HepG2 (cell line): ENCODE measurements around the gene BIRC7. TPM values are rescaled to one million over a fixed set of nuclear protein-coding genes. Genes with fewer than 3 reads are reported as not detected.

Experiments used
- ATAC-seq: fragments of 200-7000 bp; cut with Tn5 transposase; 3 replicates; pipeline ENCODE4 v1.9.1; 2020; ENCODE audit warnings: mild to moderate bottlenecking, moderate library complexity
- BruUV-seq: library from RNA; stranded (reverse); fragments of 400-500 nt; replicated peaks from 2 replicates; lab custom pipeline; 2021; lab: Mats Ljungman, UMichigan
- CTCF ChIA-PET: fragments of 300-600 bp; formaldehyde crosslinking; extraction: SDS; loops from one replicate; lab custom pipeline; 2021; ENCODE audit warnings: low total read pairs, inconsistent platforms, low intra/inter-chr PET ratio; lab: Yijun Ruan, JAX
- POLR2A ChIA-PET: fragments of 350-600 bp; sonication (Branson Sonifier 250); formaldehyde crosslinking; loops from one replicate; lab custom pipeline; 2020; ENCODE audit warnings: antibody characterized with exemption, inconsistent platforms; lab: Yijun Ruan, JAX
- DNase-seq: peaks from one replicate; pipeline ENCODE4 v3.0.0-alpha.2; 2015; ENCODE audit warnings: low spot score
- FAIRE-seq: peaks from 3 replicates; lab custom pipeline; 2011; peaks lifted over from hg19 to GRCh38; lab: Jason Lieb, UNC
- H2AFZ ChIP-seq: one replicate; pipeline ENCODE4 v1.6.1; 2011; ENCODE audit warnings: low read length, inconsistent platforms
- H3K27ac ChIP-seq: fragments of 300-600 bp; 3 replicates; pipeline ENCODE4 v1.8.0; 2011; ENCODE audit warnings: mixed run types, mild to moderate bottlenecking, mixed read lengths, low read length, inconsistent platforms; ENCODE audit not compliant: insufficient read depth; ENCODE audit errors: extremely low read length
- H3K27me3 ChIP-seq, 2 experiments: fragments of 200-600 bp in 1 of 2; 2 replicates in 1 of 2; 3 replicates in 1 of 2; pipeline versions ENCODE4 v1.6.0 to v1.8.0; 2011; ENCODE audit warnings: low read length in 2 of 2, mild to moderate bottlenecking in 2 of 2, moderate library complexity in 2 of 2, inconsistent platforms in 1 of 2; ENCODE audit not compliant: insufficient read depth in 2 of 2, control insufficient read depth in 1 of 2
- H3K36me3 ChIP-seq, 2 experiments: fragments of 200-600 bp in 1 of 2; replicated peaks in 1 of 2; 2 replicates in 1 of 2; 3 replicates in 1 of 2; pipeline versions ENCODE4 v1.5.1 to v1.8.0; 2011; ENCODE audit warnings: low read length in 2 of 2, inconsistent platforms in 1 of 2; ENCODE audit not compliant: insufficient read depth in 2 of 2, control insufficient read depth in 1 of 2
- H3K4me1 ChIP-seq: 2 replicates; pipeline ENCODE4 v1.5.1; 2012; ENCODE audit warnings: low read length, inconsistent platforms; ENCODE audit not compliant: insufficient read depth
- H3K4me2 ChIP-seq: 2 replicates; pipeline ENCODE4 v1.6.0; 2011; ENCODE audit warnings: low read depth, low read length, inconsistent platforms
- H3K4me3 ChIP-seq, 3 experiments: fragments of 200-600 bp in 1 of 3; sonication (generic), shearing (Covaris generic) in 1 of 3; replicated peaks in 1 of 3; 2 replicates each; pipeline ENCODE4 v1.5.1; 2011 to 2016; ENCODE audit warnings: low read length in 3 of 3, inconsistent platforms in 2 of 3, low read depth in 2 of 3, mild to moderate bottlenecking in 2 of 3, control low read depth in 1 of 3, mixed read lengths in 1 of 3; ENCODE audit not compliant: insufficient read depth in 1 of 3
- H3K79me2 ChIP-seq: one replicate; pipeline ENCODE4 v1.6.1; 2011; ENCODE audit warnings: low read length, inconsistent platforms; ENCODE audit not compliant: insufficient read depth
- H3K9ac ChIP-seq: 2 replicates; pipeline ENCODE4 v1.6.0; 2011; ENCODE audit warnings: mild to moderate bottlenecking, low read depth, low read length, inconsistent platforms; ENCODE audit not compliant: insufficient read depth
- H3K9me3 ChIP-seq: 2 replicates; pipeline ENCODE4 v1.5.1; 2012; ENCODE audit warnings: mild to moderate bottlenecking, low read length
- H4K20me1 ChIP-seq: 2 replicates; pipeline ENCODE4 v1.6.0; 2011; ENCODE audit warnings: inconsistent platforms, mild to moderate bottlenecking, low read length, moderate library complexity; ENCODE audit not compliant: insufficient read depth
- CENPT ChIP-seq: sonication (generic); formaldehyde crosslinking; IDR thresholded peaks from 2 replicates; pipeline ENCODE4 v1.8.0; 2022; ENCODE audit warnings: low read depth, mild to moderate bottlenecking, moderate library complexity, missing genetic modification reagents
- CHCHD3 ChIP-seq: sonication (generic); formaldehyde crosslinking; IDR thresholded peaks from 2 replicates; pipeline ENCODE4 v1.8.0; 2022; ENCODE audit warnings: mild to moderate bottlenecking, missing genetic modification reagents, moderate library complexity
- ETV5 ChIP-seq: IDR thresholded peaks from 2 replicates; pipeline ENCODE4 v1.6.1; 2018; ENCODE audit warnings: missing biosample characterization, missing genetic modification reagents, inconsistent platforms, borderline replicate concordance
- MYC ChIP-seq: sonication (generic); formaldehyde crosslinking; IDR thresholded peaks from 2 replicates; pipeline ENCODE4 v1.9.0; 2021; ENCODE audit warnings: missing genetic modification reagents, borderline replicate concordance
- NCOA2 ChIP-seq: sonication (generic); formaldehyde crosslinking; IDR thresholded peaks from 2 replicates; pipeline ENCODE4 v1.8.0; 2022; ENCODE audit warnings: inconsistent platforms
- SPEN ChIP-seq: sonication (generic); formaldehyde crosslinking; IDR thresholded peaks from 2 replicates; pipeline ENCODE4 v1.5.1; 2020; ENCODE audit warnings: low read depth, mild to moderate bottlenecking, missing genetic modification reagents
- YEATS2 ChIP-seq: sonication (generic); formaldehyde crosslinking; IDR thresholded peaks from 2 replicates; pipeline ENCODE4 v1.4.0; 2020; ENCODE audit warnings: missing genetic modification reagents, borderline replicate concordance
- ZEB1 ChIP-seq: IDR thresholded peaks from 2 replicates; pipeline ENCODE4 v1.6.1; 2012; ENCODE audit warnings: mild to moderate bottlenecking, low read depth, inconsistent platforms; ENCODE audit not compliant: insufficient replicate concordance
- ZFX ChIP-seq: sonication (generic); formaldehyde crosslinking; IDR thresholded peaks from 2 replicates; pipeline ENCODE4 v1.4.0; 2020; ENCODE audit warnings: mild to moderate bottlenecking, low read depth, missing genetic modification reagents, moderate library complexity
- ZMYM4 ChIP-seq: sonication (generic); formaldehyde crosslinking; IDR thresholded peaks from 2 replicates; pipeline ENCODE4 v1.8.1; 2023; ENCODE audit warnings: mild to moderate bottlenecking, missing genetic modification reagents
- ZNF501 ChIP-seq: sonication (generic); formaldehyde crosslinking; IDR thresholded peaks from 2 replicates; pipeline ENCODE4 v1.5.1; 2020; ENCODE audit warnings: mild to moderate bottlenecking, moderate library complexity, missing genetic modification reagents
- ZNF547 ChIP-seq: sonication (generic); formaldehyde crosslinking; IDR thresholded peaks from 2 replicates; pipeline ENCODE4 v1.5.1; 2020; ENCODE audit warnings: mild to moderate bottlenecking, missing genetic modification reagents
- ZNF7 ChIP-seq: IDR thresholded peaks from 2 replicates; pipeline ENCODE4 v1.6.1; 2016; ENCODE audit warnings: missing biosample characterization, missing genetic modification reagents
- WGBS: methylation state at CpG from one replicate; pipeline ENCODE4 v1.1.6; 2017; ENCODE audit warnings: low lambda C conversion rate; 5-methylcytosine and 5-hydroxymethylcytosine counted together
- in situ Hi-C: cut with HindIII; loops from 2 replicates; pipeline ENCODE4 v1.10.0; 2017; ENCODE audit warnings: low pct_unique_long_range_greater_than_20kb; ENCODE audit not compliant: extremely low pct_ligation_motif_present
- intact Hi-C: fragments of 100-400 bp; cut with micrococcal nuclease; formaldehyde crosslinking; loops from one replicate; pipeline ENCODE4 v1.10.0; 2022; ENCODE audit not compliant: unreplicated experiment
- polyA plus RNA-seq, 8 experiments: library from polyadenylated mRNA; depleted of rRNA in 3 of 8; stranded (reverse) in 7 of 8; unstranded in 1 of 8; fragments of >200 nt; fragmentation: Illumina TruSeq in 4 of 8; extraction: Trizol in 4 of 8; gene quantifications; 2 replicates each; pipeline versions ENCODE4 v1.2.1 to v1.2.3, GENCODE V29; 2011 to 2016; ENCODE audit warnings: low read depth in 4 of 8, missing spikeins in 1 of 8, mixed read lengths in 1 of 8; ENCODE audit not compliant: insufficient read depth in 1 of 8
- total RNA-seq, 5 experiments: library from RNA; depleted of rRNA; stranded (reverse); fragments of >200 nt; fragmentation: Illumina TruSeq; extraction: Trizol; gene quantifications; 2 replicates each; pipeline ENCODE4 v1.2.3, GENCODE V29; 2016; ENCODE audit warnings: low read depth in 1 of 5
- TF ChIP-seq, protein P1 (sequence below): sonication (generic); formaldehyde crosslinking; IDR thresholded peaks from 2 replicates; pipeline ENCODE4 v1.5.1; 2020; ENCODE audit warnings: mild to moderate bottlenecking, missing genetic modification reagents, moderate library complexity
- TF ChIP-seq, protein P2 (sequence below): sonication (generic); formaldehyde crosslinking; IDR thresholded peaks from 2 replicates; pipeline ENCODE4 v1.4.0; 2020; ENCODE audit warnings: missing genetic modification reagents
- TF ChIP-seq, protein P3 (sequence below): sonication (generic); formaldehyde crosslinking; IDR thresholded peaks from 2 replicates; pipeline ENCODE4 v1.4.0; 2020; ENCODE audit warnings: missing genetic modification reagents

Gene BIRC7
- total and polyA plus RNA-seq, 2 of the 13 experiments (the other 11 are each of a cell fraction or from before 2014, with no cell fraction given), result 0.27 to 5.1 TPM

DNA sequence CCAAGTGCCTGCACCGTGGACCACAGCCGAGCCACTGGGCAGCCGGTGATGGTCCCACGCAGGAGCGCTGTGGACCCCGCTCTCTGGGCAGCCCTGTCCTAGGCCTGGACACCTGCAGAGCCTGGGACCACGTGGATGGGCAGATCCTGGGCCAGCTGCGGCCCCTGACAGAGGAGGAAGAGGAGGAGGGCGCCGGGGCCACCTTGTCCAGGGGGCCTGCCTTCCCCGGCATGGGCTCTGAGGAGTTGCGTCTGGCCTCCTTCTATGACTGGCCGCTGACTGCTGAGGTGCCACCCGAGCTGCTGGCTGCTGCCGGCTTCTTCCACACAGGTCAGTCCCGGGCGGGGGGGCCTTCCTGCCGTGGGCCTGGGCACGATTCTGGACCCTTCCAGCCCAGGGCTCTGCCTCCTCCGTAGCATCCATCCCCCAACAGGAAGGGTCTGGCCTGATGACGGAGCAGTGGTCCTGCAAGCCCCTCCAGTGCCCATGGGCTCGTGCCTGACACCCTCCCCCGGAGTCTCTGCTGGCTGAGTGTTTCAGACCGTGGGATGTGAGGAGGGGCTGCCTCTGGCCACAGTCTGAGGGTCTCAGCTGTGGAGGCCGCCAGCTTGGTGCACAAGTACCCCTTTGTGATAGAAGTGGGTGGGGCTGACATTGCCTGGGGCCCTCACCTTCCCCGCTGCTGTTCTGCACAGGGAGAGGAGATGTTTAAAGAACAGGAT is 572 bp downstream of the BIRC7 start:
- no peak for DNase-seq
- no peaks in the 10 kb centered on the region for H3K36me3 ChIP-seq
- no peaks in the 10 kb centered on the region for H4K20me1 ChIP-seq
- no peak overlapping the region for H3K9ac ChIP-seq
- in situ Hi-C loops, result no loop called here
- H3K79me2 ChIP-seq, result no peaks in the 10 kb centered on the region
- no TSS peak for BruUV-seq
- H3K4me3 ChIP-seq, result peak overlapping the region in 2 of 3 experiments; percentile 48 to 58; a peak in 3 of 6 replicates
- H3K27me3 ChIP-seq, result peaks cover 15 to 69% of the 10 kb centered on the region in 2 experiments
- peak overlapping the region; percentile 65 for H3K4me2 ChIP-seq
- WGBS, result 21% methylated on average over 6 of the region's 26 CpGs
- no peak overlapping the region for H2AFZ ChIP-seq
- intact Hi-C loops, result no loop called here
- POLR2A ChIA-PET, result interaction anchor here (1.2 kb wide), 1 partner anchor 20 kb away, joined by 4 read pairs; no protein-coding TSS in a partner anchor
- ATAC-seq, result peak; percentile 6
- no peak overlapping the region for H3K27ac ChIP-seq
- no peak for FAIRE-seq
- CTCF ChIA-PET, result no interaction called here
- peaks cover 50% of the 10 kb centered on the region for H3K4me1 ChIP-seq
- H3K9me3 ChIP-seq, result no peaks in the 10 kb centered on the region
- TF ChIP-seq ZFX (0 out of 2 replicates have a peak, but pooled peaks have one; percentile 3), SPEN (CRISPR knock-in tag) (peak; percentile 1; the same call in 1 of the 2 replicates), CENPT (CRISPR knock-in tag) (no peak; the same call in 1 of the 2 replicates), ZNF547 (CRISPR knock-in tag) (0 out of 2 replicates have a peak, but pooled peaks have one; percentile 62), ETV5 (CRISPR knock-in tag) (0 out of 2 replicates have a peak, but pooled peaks have one; percentile 6), MYC (CRISPR knock-in tag) (no peak), ZNF7 (CRISPR knock-in tag) (peak; percentile 33; the same call in 1 of the 2 replicates), ZEB1 (no peak), YEATS2 (0 out of 2 replicates have a peak, but pooled peaks have one; percentile 8), CHCHD3 (CRISPR knock-in tag) (peak; percentile 72; the same call in 1 of the 2 replicates), ZMYM4 (CRISPR knock-in tag) (no peak), ZNF501 (CRISPR knock-in tag) (0 out of 2 replicates have a peak, but pooled peaks have one; percentile 16), NCOA2 (CRISPR knock-in tag) (no peak)
- TF ChIP-seq, protein P1, sequence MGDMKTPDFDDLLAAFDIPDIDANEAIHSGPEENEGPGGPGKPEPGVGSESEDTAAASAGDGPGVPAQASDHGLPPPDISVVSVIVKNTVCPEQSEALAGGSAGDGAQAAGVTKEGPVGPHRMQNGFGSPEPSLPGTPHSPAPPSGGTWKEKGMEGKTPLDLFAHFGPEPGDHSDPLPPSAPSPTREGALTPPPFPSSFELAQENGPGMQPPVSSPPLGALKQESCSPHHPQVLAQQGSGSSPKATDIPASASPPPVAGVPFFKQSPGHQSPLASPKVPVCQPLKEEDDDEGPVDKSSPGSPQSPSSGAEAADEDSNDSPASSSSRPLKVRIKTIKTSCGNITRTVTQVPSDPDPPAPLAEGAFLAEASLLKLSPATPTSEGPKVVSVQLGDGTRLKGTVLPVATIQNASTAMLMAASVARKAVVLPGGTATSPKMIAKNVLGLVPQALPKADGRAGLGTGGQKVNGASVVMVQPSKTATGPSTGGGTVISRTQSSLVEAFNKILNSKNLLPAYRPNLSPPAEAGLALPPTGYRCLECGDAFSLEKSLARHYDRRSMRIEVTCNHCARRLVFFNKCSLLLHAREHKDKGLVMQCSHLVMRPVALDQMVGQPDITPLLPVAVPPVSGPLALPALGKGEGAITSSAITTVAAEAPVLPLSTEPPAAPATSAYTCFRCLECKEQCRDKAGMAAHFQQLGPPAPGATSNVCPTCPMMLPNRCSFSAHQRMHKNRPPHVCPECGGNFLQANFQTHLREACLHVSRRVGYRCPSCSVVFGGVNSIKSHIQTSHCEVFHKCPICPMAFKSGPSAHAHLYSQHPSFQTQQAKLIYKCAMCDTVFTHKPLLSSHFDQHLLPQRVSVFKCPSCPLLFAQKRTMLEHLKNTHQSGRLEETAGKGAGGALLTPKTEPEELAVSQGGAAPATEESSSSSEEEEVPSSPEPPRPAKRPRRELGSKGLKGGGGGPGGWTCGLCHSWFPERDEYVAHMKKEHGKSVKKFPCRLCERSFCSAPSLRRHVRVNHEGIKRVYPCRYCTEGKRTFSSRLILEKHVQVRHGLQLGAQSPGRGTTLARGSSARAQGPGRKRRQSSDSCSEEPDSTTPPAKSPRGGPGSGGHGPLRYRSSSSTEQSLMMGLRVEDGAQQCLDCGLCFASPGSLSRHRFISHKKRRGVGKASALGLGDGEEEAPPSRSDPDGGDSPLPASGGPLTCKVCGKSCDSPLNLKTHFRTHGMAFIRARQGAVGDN (CRISPR knock-in tag), result peak; percentile 13; the same call in 1 of the 2 replicates
- TF ChIP-seq, protein P2, sequence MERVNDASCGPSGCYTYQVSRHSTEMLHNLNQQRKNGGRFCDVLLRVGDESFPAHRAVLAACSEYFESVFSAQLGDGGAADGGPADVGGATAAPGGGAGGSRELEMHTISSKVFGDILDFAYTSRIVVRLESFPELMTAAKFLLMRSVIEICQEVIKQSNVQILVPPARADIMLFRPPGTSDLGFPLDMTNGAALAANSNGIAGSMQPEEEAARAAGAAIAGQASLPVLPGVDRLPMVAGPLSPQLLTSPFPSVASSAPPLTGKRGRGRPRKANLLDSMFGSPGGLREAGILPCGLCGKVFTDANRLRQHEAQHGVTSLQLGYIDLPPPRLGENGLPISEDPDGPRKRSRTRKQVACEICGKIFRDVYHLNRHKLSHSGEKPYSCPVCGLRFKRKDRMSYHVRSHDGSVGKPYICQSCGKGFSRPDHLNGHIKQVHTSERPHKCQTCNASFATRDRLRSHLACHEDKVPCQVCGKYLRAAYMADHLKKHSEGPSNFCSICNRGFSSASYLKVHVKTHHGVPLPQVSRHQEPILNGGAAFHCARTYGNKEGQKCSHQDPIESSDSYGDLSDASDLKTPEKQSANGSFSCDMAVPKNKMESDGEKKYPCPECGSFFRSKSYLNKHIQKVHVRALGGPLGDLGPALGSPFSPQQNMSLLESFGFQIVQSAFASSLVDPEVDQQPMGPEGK (CRISPR knock-in tag), result 0 out of 2 replicates have a peak, but pooled peaks have one; percentile 7
- TF ChIP-seq, protein P3, sequence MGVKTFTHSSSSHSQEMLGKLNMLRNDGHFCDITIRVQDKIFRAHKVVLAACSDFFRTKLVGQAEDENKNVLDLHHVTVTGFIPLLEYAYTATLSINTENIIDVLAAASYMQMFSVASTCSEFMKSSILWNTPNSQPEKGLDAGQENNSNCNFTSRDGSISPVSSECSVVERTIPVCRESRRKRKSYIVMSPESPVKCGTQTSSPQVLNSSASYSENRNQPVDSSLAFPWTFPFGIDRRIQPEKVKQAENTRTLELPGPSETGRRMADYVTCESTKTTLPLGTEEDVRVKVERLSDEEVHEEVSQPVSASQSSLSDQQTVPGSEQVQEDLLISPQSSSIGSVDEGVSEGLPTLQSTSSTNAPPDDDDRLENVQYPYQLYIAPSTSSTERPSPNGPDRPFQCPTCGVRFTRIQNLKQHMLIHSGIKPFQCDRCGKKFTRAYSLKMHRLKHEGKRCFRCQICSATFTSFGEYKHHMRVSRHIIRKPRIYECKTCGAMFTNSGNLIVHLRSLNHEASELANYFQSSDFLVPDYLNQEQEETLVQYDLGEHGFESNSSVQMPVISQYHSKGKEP (CRISPR knock-in tag), result no peak
